ENCODE data around the gene OXCT2.
"Not testable (repeated sequence)": the region's sequence is repeated elsewhere in the genome, so short reads cannot be mapped to it uniquely, and the experiment has no call there.

OXCT2 gene

GRCh38 chr1:39771022-39771532 lies at the start of gene OXCT2:
Gene OXCT2 (minus strand): TSS chr1:39771348. CDS start chr1:39771255, 93 bp downstream.
- not testable (repeated sequence) for FAIRE-seq; DNase-seq (ENCODE audit: insufficient read length, low spot score)

- DNase-seq (ENCODE audit: insufficient read length, low spot score) (no peak), FAIRE-seq (no peak)
Measured at GRCh38 chr1:39819091-39819812, 48.1 kb upstream of the OXCT2 start.

- FAIRE-seq: no peak
- DNase-seq (ENCODE audit: insufficient read length, low spot score): no peak
Measured at GRCh38 chr1:39818482-39818881, 47.3 kb upstream of the OXCT2 start.

GRCh38 chr1:39817091-39817932 lies 46.2 kb upstream of the OXCT2 start:
- FAIRE-seq: not testable (repeated sequence)

GRCh38 chr1:39816415-39817090 lies 45.4 kb upstream of the OXCT2 start:
- DNase-seq (ENCODE audit: insufficient read length, low spot score): peak; percentile 72
- FAIRE-seq: peak; percentile 86

More at GRCh38 chr1:39817091-39817932, 46.2 kb upstream of the OXCT2 start:
- not testable (repeated sequence) for DNase-seq (ENCODE audit: insufficient read length, low spot score)

GRCh38 chr1:39812913-39813312 lies 41.8 kb upstream of the OXCT2 start:
- no peak for DNase-seq (ENCODE audit: insufficient read length, low spot score)
- FAIRE-seq: no peak

GRCh38 chr1:39808784-39809517 lies 37.8 kb upstream of the OXCT2 start:
- FAIRE-seq (no peak), DNase-seq (ENCODE audit: insufficient read length, low spot score) (no peak)

- no peak for FAIRE-seq
- DNase-seq (ENCODE audit: insufficient read length, low spot score): no peak
Measured at GRCh38 chr1:39805385-39805784, 34.2 kb upstream of the OXCT2 start.

GRCh38 chr1:39802496-39803260 lies 31.5 kb upstream of the OXCT2 start:
- no peak for FAIRE-seq

GRCh38 chr1:39800471-39800835 lies 29.3 kb upstream of the OXCT2 start:
- FAIRE-seq (no peak), DNase-seq (ENCODE audit: insufficient read length, low spot score) (no peak)

More at GRCh38 chr1:39802496-39803260, 31.5 kb upstream of the OXCT2 start:
- DNase-seq (ENCODE audit: insufficient read length, low spot score): no peak

- DNase-seq (ENCODE audit: insufficient read length, low spot score) (peak; percentile 82), FAIRE-seq (no peak)
Measured at GRCh38 chr1:39799770-39800470, 28.8 kb upstream of the OXCT2 start.

- FAIRE-seq: peak; percentile 65
- DNase-seq (ENCODE audit: insufficient read length, low spot score): not testable (repeated sequence)
Measured at GRCh38 chr1:39798859-39799769, 28.0 kb upstream of the OXCT2 start.

- FAIRE-seq: no peak
- no peak for DNase-seq (ENCODE audit: insufficient read length, low spot score)
Measured at GRCh38 chr1:39795651-39796050, 24.5 kb upstream of the OXCT2 start.

GRCh38 chr1:39791838-39792237 lies 20.7 kb upstream of the OXCT2 start:
- FAIRE-seq (no peak), DNase-seq (ENCODE audit: insufficient read length, low spot score) (no peak)

GRCh38 chr1:39789571-39790110 lies 18.5 kb upstream of the OXCT2 start:
- no peak for FAIRE-seq
- DNase-seq (ENCODE audit: insufficient read length, low spot score): no peak

- DNase-seq (ENCODE audit: insufficient read length, low spot score) (peak; percentile 78), FAIRE-seq (peak; percentile 77)
Measured at GRCh38 chr1:39788758-39789570, 17.8 kb upstream of the OXCT2 start, which contains the start of gene BMP8B. Gene BMP8B (minus strand): TSS chr1:39788865. CDS start chr1:39788485, 380 bp downstream.

- FAIRE-seq: no peak
- no peak for DNase-seq (ENCODE audit: insufficient read length, low spot score)
Measured at GRCh38 chr1:39788426-39788757, 17.2 kb upstream of the OXCT2 start.
